Measurements from ENCODE around the gene RNF213. TPM values are rescaled to one million over a fixed set of nuclear protein-coding genes. Genes with fewer than 3 reads are reported as not detected.

Gene RNF213
- total RNA-seq, 1 experiment from 2014 or later, result 44.5 TPM

DNA sequence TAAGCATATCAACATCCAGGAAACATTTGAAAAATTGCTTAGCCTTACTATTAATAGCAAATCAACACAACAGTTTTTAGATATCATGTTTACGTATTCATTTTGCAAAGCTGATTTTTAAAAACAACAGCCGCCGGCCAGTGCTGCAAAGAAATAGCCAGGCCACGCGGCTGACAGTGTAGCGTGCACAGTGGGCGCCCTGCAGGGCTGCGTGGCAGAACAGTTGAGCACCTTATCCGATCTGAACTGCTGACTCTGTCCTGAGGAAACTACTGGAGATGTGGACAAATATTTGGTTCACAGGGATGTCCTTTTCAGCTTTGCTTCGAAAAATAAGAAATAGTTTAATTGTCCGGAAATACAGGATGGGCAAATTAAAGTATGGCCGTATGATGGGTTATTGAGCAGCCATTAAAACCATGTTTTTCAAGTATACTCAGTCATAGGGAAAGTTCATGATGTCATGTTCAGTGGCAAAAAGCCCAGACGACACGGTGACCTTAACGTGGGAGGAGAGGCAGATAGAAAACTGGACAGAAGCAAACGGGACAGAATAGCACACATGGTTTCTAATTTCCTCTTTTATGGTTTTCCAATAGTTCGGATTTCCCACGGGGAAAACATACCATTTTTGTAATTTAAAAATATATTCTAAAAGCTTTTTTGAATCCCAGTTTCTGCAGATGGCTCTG, 101.9 kb downstream of the RNF213 start:
- DNase-seq (ENCODE audit: low read depth, low spot score) (no peak), ATAC-seq (no peak)
- no peaks in the 10 kb centered on the region for H3K79me2 ChIP-seq (ENCODE audit: insufficient read depth, low read length)
- no peak overlapping the region for H3K4me3 ChIP-seq (replicated peaks in 1 of 2; ENCODE audit: low read depth in 1 of 2, low read length in 2 of 2)
- no peaks in the 10 kb centered on the region for H3K9me2 ChIP-seq (ENCODE audit: insufficient read depth)
- H3K4me1 ChIP-seq (ENCODE audit: control insufficient read depth in 1 of 2, insufficient read depth in 2 of 2, low read length in 2 of 2), result no peaks in the 10 kb centered on the region
- no peaks in the 10 kb centered on the region for H4K20me1 ChIP-seq (ENCODE audit: insufficient read depth)
- POLR2A ChIA-PET, result no interaction called here
- peaks cover 0 to 6% of the 10 kb centered on the region in 2 experiments; a peak in 2 of 4 replicates for H3K9me3 ChIP-seq (ENCODE audit: control insufficient read depth in 1 of 2, insufficient read depth in 1 of 2, low read depth in 1 of 2, low read length in 2 of 2)
- CTCF ChIA-PET, result interaction anchor here (0.8 to 1.8 kb wide), 4 partner anchors 8 to 354 kb away, joined by 3 to 6 read pairs (median 4); partner anchors contain the start of gene GAA
- H3K27ac ChIP-seq (ENCODE audit: low read depth, low read length), result no peak overlapping the region
- H3K36me3 ChIP-seq (ENCODE audit: control insufficient read depth in 1 of 2, insufficient read depth in 2 of 2, low read length in 2 of 2), result peaks cover 18 to 34% of the 10 kb centered on the region in 2 experiments
- H3K9ac ChIP-seq (ENCODE audit: low read length), result no peak overlapping the region
- no peaks in the 10 kb centered on the region for H3K27me3 ChIP-seq (ENCODE audit: insufficient read depth, low read length)
- no peak for TF ChIP-seq ELF1 (IDR thresholded peaks at IDR 0.05; ENCODE audit: borderline replicate concordance, low read depth)
- TF ChIP-seq CBX3 (IDR thresholded peaks at IDR 0.05; ENCODE audit: low read depth), result no peak
- TF ChIP-seq, protein P1, sequence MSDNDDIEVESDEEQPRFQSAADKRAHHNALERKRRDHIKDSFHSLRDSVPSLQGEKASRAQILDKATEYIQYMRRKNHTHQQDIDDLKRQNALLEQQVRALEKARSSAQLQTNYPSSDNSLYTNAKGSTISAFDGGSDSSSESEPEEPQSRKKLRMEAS (IDR thresholded peaks at IDR 0.05), result no peak
- H2AFZ ChIP-seq (ENCODE audit: low read depth, low read length, poor library complexity, severe bottlenecking), result no peak overlapping the region
- intact Hi-C loops (cut with micrococcal nuclease), result no loop called here
- H3K4me2 ChIP-seq (ENCODE audit: low read length), result no peak overlapping the region
- BruUV-seq (replicated peaks), result no TSS peak
- RAD21 ChIA-PET (ENCODE audit: low non-redundant PET in 1 of 2, low total read pairs in 2 of 2, uncharacterized antibody in 2 of 2, unreplicated experiment in 2 of 2), result no interaction called here

DNA sequence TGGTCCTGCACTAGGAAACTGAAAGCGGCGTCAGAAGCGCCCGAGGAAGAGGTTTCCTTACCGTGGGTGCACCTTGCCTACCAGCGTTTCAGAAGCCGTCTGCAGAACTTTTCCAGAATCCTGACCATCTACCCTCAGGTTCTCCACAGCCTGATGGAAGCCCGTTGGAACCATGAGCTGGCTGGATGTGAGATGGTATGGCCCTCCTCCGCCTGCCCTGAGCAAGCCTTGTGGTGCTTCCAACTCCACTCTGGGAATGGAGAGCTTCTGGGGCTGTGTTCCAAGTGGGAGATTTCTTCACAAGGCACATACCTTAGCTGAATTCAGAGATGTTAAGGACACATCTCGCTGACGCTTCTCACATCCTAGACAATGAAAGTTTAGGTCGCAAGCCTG, 102.5 kb downstream of the RNF213 start:
- H2AFZ ChIP-seq (ENCODE audit: low read depth, low read length, poor library complexity, severe bottlenecking), result no peak overlapping the region
- no TSS peak for BruUV-seq (replicated peaks)
- H3K4me2 ChIP-seq (ENCODE audit: low read length), result no peak overlapping the region
- RAD21 ChIA-PET (ENCODE audit: low non-redundant PET in 1 of 2, low total read pairs in 2 of 2, uncharacterized antibody in 2 of 2, unreplicated experiment in 2 of 2), result no interaction called here
- intact Hi-C loops (cut with micrococcal nuclease), result no loop called here
- CTCF ChIA-PET, result interaction anchor here (1.2 to 1.8 kb wide), 2 partner anchors 262 to 354 kb away, joined by 3 to 4 read pairs; partner anchors contain the start of gene GAA
- H3K9me2 ChIP-seq (ENCODE audit: insufficient read depth), result no peaks in the 10 kb centered on the region
- DNase-seq (ENCODE audit: low read depth, low spot score) (no peak), ATAC-seq (no peak)
- TF ChIP-seq FOSL1 (IDR thresholded peaks at IDR 0.05; ENCODE audit: low read depth) (no peak), TCF7L2 (IDR thresholded peaks at IDR 0.05; ENCODE audit: borderline replicate concordance, extremely low read depth, insufficient read depth, insufficient read length) (no peak), SIN3A (IDR thresholded peaks at IDR 0.05; ENCODE audit: low read depth) (no peak)
- TF ChIP-seq, protein P1 (IDR thresholded peaks at IDR 0.05), result no peak
- no peak overlapping the region for H3K9ac ChIP-seq (ENCODE audit: low read length)
- no peaks in the 10 kb centered on the region for H4K20me1 ChIP-seq (ENCODE audit: insufficient read depth)
- no peaks in the 10 kb centered on the region for H3K79me2 ChIP-seq (ENCODE audit: insufficient read depth, low read length)
- no peaks in the 10 kb centered on the region for H3K4me1 ChIP-seq (ENCODE audit: control insufficient read depth in 1 of 2, insufficient read depth in 2 of 2, low read length in 2 of 2)
- H3K9me3 ChIP-seq (ENCODE audit: control insufficient read depth in 1 of 2, insufficient read depth in 1 of 2, low read depth in 1 of 2, low read length in 2 of 2), result peaks cover 0 to 6% of the 10 kb centered on the region in 2 experiments; a peak in 2 of 4 replicates
- H3K36me3 ChIP-seq (ENCODE audit: control insufficient read depth in 1 of 2, insufficient read depth in 2 of 2, low read length in 2 of 2), result peaks cover 20 to 34% of the 10 kb centered on the region in 2 experiments
- H3K4me3 ChIP-seq (replicated peaks in 1 of 2; ENCODE audit: low read depth in 1 of 2, low read length in 2 of 2), result no peak overlapping the region
- H3K27me3 ChIP-seq (ENCODE audit: insufficient read depth, low read length), result no peaks in the 10 kb centered on the region
- H3K27ac ChIP-seq (ENCODE audit: low read depth, low read length), result no peak overlapping the region
- POLR2A ChIA-PET, result no interaction called here
